Thyroid gland (tissue), 4 donors: ENCODE results near the gene GALR2. TPM values are rescaled to one million over a fixed set of nuclear protein-coding genes. Genes with fewer than 3 reads are reported as not detected.

Experiments
- DNase-seq, 2 donors: peaks; one replicate each; pipeline ENCODE4 v3.0.0-alpha.2; 2019
- H3K27ac ChIP-seq, 3 donors: fragments of 200-600 bp; sonication (generic); 1 replicate in 2 of 3; 2 replicates in 1 of 3; pipeline ENCODE4 v1.5.1; 2016 to 2019; ENCODE audit warnings: mild to moderate bottlenecking in 1 of 3, moderate library complexity in 1 of 3
- H3K27me3 ChIP-seq: fragments of 200-600 bp; sonication (generic); one replicate; pipeline ENCODE4 v1.5.1; 2019
- H3K36me3 ChIP-seq, 2 donors: fragments of 200-600 bp; sonication (generic); one replicate each; pipeline ENCODE4 v1.5.1; 2016 to 2019
- H3K4me1 ChIP-seq, 2 donors: fragments of 200-600 bp; sonication (generic); one replicate each; pipeline ENCODE4 v1.5.1; 2017 to 2019
- H3K4me3 ChIP-seq, 3 donors: fragments of 200-600 bp; sonication (generic); replicated peaks in 1 of 3; 1 replicate in 2 of 3; 2 replicates in 1 of 3; pipeline ENCODE4 v1.5.1; 2016; ENCODE audit warnings: mild to moderate bottlenecking in 1 of 3
- H3K9me3 ChIP-seq: fragments of 200-600 bp; sonication (generic); one replicate; pipeline ENCODE4 v1.5.1; 2017
- CTCF ChIP-seq, 6 experiments: fragments of 200-600 bp in 3 of 6; fragments of 450-650 bp in 3 of 6; sonication (generic) in 3 of 6; IDR thresholded peaks; one replicate each; pipeline ENCODE4 v1.5.1; 2016 to 2019; ENCODE audit warnings: antibody characterized with exemption in 6 of 6, mild to moderate bottlenecking in 2 of 6, inconsistent platforms in 1 of 6, moderate library complexity in 1 of 6
- POLR2A ChIP-seq, 2 donors: fragments of 450-650 bp; IDR thresholded peaks; one replicate each; pipeline ENCODE4 v1.6.1; 2017; ENCODE audit warnings: antibody characterized with exemption in 2 of 2, mild to moderate bottlenecking in 2 of 2, moderate library complexity in 1 of 2
- WGBS, 2 donors: methylation state at CpG; one replicate each; pipeline ENCODE4 v1.1.5; 2017; 5-methylcytosine and 5-hydroxymethylcytosine counted together
- intact Hi-C: fragments of 100-400 bp; cut with DNase I; formaldehyde crosslinking; loops from one replicate; pipeline ENCODE4 v1.15.1; 2023
- total RNA-seq, 4 donors: library from RNA; depleted of rRNA; stranded (reverse); fragments of >200 nt; gene quantifications; one replicate each; pipeline ENCODE4 v1.2.3, GENCODE V29; 2016

Gene GALR2
- total RNA-seq, 4 donors from 2014 or later: not detected

DNA sequence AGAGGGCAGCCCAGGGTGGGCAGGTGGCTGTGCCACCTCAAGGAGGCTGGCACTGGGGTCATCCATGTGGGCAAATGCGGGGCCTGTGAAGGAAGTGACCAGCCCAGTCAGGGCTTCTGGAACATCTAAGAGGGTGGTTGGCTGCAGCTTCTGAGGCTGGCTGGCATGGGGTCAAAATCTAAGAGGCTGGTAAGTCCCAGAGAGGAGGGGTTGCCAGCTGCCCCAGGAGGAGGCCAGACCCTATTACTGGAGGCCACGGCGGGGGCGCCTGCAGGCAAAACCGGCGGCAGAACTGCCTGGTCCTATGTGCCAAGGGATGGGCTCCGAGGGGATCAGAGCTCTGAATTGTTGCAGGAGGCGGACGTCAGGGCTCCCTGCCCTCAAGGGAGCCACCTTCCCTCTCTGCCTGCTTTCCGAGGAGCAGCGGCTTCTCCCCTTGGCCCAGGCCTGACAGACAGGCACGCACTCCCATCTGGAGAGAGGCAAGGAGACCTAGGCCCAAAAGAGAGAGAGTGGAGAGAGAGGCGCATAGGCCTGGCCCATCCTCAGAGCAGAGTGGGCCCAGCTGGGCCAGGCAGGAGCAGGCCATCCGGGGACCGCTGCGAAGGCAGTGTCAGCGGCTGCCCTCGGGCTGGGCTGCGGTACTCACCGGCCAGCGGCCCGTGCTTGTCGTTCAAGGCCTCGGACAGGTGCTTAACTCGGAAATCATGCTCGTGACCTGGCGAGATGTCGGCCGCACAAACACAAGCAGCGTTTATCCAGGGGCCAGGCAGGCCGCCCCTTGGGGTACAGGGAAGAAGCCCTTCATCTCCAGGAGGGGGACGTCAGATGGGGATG is 15.3 kb downstream of the GALR2 start:
- no peak overlapping the region for H3K27ac ChIP-seq
- 88 to 90% methylated on average over 13 to 31 of the region's 32 CpGs for WGBS, 2 donors
- H3K36me3 ChIP-seq: peaks cover 72 to 76% of the 10 kb centered on the region in 2 donors
- no peaks in the 10 kb centered on the region for H3K9me3 ChIP-seq
- no peaks in the 10 kb centered on the region for H3K4me1 ChIP-seq
- no peak overlapping the region for H3K4me3 ChIP-seq
- no peaks in the 10 kb centered on the region for H3K27me3 ChIP-seq
- intact Hi-C loops: no loop called here
- TF ChIP-seq CTCF (IDR thresholded peaks at IDR 0.05) (no peak), POLR2A (IDR thresholded peaks at IDR 0.05) (no peak)
- no peak for DNase-seq

- peaks cover 72 to 73% of the 10 kb centered on the region in 2 donors for H3K36me3 ChIP-seq
- no peaks in the 10 kb centered on the region for H3K9me3 ChIP-seq
- no peak overlapping the region for H3K27ac ChIP-seq
- no peak overlapping the region for H3K4me3 ChIP-seq
- no peak for DNase-seq
- no peaks in the 10 kb centered on the region for H3K27me3 ChIP-seq
- 95 to 98% methylated on average over 12 to 16 of the region's 17 CpGs for WGBS, 2 donors
- intact Hi-C loops: no loop called here
- TF ChIP-seq CTCF (IDR thresholded peaks at IDR 0.05): no peak
- no peak for TF ChIP-seq POLR2A (IDR thresholded peaks at IDR 0.05)
- H3K4me1 ChIP-seq: no peaks in the 10 kb centered on the region
Observed at GRCh38 chr17:76090517-76091129, 16.0 kb downstream of the GALR2 start.

- H3K4me3 ChIP-seq: no peak overlapping the region
- TF ChIP-seq POLR2A (IDR thresholded peaks at IDR 0.05) (no peak), CTCF (IDR thresholded peaks at IDR 0.05) (no peak)
- peaks cover 72 to 74% of the 10 kb centered on the region in 2 donors for H3K36me3 ChIP-seq
- no peaks in the 10 kb centered on the region for H3K4me1 ChIP-seq
- intact Hi-C loops: no loop called here
- no peaks in the 10 kb centered on the region for H3K27me3 ChIP-seq
- WGBS, 2 donors: 81 to 85% methylated on average over 23 of the region's 23 CpGs
- H3K27ac ChIP-seq: no peak overlapping the region
- no peak for DNase-seq
- no peaks in the 10 kb centered on the region for H3K9me3 ChIP-seq
Observed at GRCh38 chr17:76091526-76092286, 17.1 kb downstream of the GALR2 start.

DNA sequence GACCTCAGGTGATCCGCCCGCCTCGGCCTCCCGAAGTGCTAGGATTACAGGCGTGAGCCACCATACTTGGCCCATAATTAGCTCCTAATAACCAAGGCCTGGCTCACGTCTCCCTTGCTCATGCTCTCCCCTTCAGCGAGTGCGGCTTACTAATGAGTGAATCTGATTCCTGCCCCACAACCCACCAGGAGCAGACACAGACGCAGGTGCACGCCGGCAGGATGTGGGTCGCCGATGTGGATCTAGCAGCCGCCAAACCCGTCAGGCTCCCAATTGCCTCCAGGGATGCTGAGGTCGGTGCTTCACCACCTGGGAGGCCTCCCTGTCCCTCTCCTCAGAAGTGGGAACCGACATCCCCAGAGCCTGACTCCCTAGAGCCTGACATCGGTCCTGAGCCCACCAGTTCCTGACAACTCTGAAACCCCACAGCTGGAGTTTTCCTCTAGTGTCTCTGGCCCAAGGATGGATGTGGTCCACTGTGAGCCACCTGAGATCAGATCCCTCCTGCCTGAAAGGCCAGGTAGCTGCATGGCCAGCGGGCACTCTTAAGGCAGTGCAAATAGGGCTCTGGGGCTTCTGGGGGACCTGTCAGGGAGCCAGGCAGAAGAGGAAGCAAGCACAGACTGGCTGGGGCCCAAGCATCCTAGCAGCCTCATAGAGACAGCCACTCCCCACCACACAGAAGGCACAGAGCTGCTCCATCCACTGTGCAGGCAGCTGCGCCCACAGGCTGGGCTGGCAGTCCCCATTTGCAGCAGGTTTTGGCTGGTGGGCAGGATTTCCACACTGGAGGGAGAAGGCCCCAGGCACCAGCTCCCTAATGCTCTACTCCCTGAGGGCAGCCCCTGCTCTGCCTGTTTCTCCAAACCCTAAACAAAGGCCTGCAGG is 18.2 kb downstream of the GALR2 start:
- no peak overlapping the region for H3K4me3 ChIP-seq
- WGBS, 2 donors: 93 to 97% methylated on average over 13 to 18 of the region's 20 CpGs
- no peak for DNase-seq
- intact Hi-C loops: no loop called here
- no peaks in the 10 kb centered on the region for H3K27me3 ChIP-seq
- H3K9me3 ChIP-seq: no peaks in the 10 kb centered on the region
- no peak overlapping the region for H3K27ac ChIP-seq
- peaks cover 61 to 74% of the 10 kb centered on the region in 2 donors for H3K36me3 ChIP-seq
- no peaks in the 10 kb centered on the region for H3K4me1 ChIP-seq
- TF ChIP-seq POLR2A (IDR thresholded peaks at IDR 0.05): no peak
- TF ChIP-seq CTCF (IDR thresholded peaks at IDR 0.05): no peak
